C1 segment of cervical spinal cord (tissue), 14 donors: ENCODE data around the gene DHX30.

Source experiments
- DNase-seq, 14 donors: peaks; one replicate each; lab custom pipeline; 2025; lab: John Stamatoyannopoulos, UW

DHX30 gene

GRCh38 chr3:47852604-47853602 is 50.0 kb downstream of the DHX30 start:
- DNase-seq = peak in 6 of 14 donors; percentile 14 to 49 (median 21)

DNA sequence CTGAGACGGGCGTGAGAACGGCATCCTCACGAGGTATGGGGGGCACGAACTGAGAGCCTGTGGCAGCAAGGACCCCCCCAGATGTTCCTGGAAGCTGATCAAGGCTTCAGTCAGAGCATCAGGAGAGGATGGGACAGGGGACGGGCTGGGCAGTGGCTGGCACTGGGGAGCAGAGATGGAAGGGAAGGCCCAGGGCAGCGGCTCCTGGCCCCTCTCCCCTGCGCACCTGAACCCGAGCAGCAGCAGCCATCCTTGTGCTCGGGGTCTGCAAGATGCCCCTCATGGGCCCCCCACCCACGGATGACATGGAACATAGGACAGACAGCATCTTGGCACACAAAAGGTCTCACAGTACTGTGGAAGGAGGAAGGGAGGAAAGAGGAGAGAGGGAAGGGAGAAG is 51.3 kb downstream of the DHX30 start:
- DNase-seq = no peak

GRCh38 chr3:47854720-47855455 is 52.0 kb downstream of the DHX30 start:
- DNase-seq = no peak

DNA sequence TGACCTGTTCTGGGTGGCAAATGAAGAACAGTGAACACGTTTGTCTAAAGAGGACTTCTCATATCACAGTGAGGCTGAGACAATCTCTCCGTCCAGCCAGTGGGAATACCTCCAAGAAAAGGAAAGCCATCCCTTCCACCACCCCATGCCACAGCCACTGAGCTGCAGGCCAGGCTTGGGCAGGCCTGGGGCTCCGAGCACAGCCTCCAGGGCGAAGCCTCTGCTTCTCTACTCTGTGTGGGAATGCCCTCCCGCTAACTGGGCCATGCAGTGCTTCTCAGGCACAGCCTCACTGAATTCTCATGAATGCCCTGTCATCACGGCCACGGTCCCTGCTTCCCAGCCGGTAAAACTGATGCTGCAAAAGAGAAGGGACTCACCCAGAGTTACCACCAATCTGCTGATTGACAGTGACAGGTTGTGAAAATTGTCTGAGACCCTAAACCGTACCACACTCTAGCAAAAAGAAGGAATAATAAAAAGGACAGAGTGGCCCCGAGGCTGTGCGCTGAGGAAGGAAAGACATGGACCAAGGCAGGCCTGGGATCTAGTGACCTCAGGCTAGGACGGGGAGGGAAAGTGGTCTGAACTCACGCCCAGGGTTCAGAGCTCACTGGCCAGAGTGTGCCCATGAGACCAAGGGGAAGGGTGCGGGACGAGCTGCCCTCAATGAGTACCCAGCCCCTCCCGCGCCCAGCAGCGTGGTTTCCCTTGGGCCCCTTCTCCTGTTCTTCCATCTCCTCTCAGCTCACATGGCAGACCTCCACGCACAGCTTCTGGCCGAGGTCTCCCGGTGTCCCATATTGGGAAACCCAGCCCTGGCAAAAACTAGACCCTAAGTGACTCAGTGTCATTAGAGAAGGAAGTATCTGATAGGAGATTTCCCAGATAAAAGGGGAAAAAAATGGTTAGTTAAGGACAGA is 52.8 kb downstream of the DHX30 start:
- DNase-seq = no peak

DNA sequence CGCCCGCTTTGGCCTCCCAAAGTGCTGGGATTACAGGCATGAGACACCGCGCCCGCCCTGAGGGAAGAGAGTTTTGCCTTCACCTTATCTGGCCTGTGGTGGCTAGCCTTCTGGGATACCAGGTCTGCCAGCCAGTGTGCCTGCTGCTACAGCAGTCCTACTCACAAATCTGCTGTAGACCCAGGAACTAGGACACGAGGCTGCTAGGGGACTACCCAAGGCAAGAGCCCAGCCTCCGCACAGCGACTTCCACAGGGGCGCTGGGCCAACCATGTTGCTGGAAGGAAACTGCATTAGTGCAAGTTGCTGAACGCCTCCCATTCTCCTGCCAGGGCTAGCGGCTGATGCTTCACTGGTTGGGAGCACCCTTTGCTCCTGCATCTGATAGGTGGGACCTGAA is 53.7 kb downstream of the DHX30 start:
- DNase-seq = peak in 5 of 14 donors; percentile 18 to 32 (median 22)

DNA sequence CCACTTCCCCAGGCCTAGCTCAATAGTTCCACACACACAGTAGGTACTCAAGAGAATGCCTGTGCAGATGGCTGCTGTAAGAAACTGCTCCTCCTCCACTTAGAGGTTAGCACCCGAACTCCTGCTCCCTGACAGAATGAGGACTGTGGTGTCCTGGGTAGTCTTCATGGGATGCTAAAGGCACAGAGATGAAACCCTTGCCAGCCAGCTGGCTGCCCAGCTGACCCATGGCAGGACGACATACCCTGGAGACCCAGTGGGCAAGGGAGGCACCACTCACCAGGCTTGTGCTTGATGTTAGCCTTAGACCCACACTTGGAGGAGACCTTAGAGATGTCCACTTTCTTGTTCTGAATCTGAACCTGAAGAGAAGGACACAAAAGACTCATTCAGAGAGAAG is 54.2 kb downstream of the DHX30 start:
- no peak for DNase-seq

DNA sequence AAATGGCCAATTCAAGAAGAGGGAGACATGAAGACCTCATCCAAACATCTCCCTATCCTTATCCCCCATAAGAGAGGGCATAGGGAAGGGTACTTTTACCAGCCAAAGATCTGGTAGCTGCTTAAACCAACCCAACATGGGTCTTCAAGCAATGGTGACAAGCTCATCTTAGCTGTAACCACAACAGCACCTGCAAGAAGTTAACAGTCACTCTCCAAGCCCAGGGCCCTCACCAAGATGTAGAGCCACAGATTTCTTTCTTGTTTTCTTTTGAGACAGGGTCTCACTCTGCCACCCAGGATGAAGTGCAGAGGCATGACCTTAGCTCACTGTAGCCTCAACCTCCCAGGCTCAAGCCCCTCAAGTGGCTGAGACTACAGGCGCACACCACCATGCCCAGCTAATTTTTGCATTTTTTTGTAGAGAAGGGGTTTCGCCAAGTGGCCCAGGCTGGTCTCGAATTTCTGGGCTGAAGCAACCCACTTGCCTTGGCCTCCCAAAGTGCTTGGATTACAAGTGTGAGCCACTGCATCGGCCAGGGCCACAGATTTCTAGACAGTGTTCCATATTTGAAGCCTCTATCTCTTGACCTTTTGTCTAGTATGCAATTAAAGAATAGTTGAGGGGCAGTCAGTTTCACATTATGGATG is 57.1 kb downstream of the DHX30 start:
- no peak for DNase-seq

DNA sequence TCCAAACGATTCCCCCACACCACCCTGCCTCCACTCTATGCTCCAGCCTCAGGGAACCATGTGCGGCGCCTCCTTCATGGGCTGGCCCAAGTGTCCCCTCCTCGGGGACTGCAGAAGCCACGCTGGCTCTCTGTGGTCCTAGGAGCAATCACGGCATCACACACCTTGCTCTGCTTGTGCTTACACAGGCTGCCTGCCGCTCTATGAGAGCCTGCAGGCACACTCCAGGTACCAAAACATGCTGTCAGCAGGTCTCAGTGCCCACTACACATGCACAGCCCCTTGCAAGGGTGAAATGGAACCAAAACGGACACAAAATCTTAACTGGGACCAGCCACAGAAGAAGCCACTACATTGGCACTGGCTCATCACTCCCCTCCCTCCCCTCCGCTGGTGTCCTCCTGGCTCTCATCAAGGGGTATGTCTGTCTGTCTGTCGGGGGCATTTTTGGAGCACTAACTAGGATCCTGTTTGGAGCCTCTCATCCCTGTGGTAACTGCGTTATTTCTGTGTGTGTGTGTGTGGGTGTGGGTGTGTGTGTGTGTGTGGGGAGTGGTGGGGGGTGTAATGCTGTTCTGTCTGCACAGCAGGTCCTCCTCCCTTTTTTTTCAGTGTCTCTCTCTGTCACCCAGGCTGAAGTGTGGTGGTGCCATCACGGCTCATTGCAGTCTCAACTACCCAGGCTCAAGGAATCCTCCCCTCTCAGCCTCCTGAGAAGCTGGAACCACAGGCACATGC is 60.6 kb downstream of the DHX30 start:
- DNase-seq = no peak

GRCh38 chr3:47865192-47865591 is 62.3 kb downstream of the DHX30 start:
- DNase-seq = no peak

- DNase-seq = no peak
Observed at GRCh38 chr3:47867451-47868044, 64.6 kb downstream of the DHX30 start.

DNA sequence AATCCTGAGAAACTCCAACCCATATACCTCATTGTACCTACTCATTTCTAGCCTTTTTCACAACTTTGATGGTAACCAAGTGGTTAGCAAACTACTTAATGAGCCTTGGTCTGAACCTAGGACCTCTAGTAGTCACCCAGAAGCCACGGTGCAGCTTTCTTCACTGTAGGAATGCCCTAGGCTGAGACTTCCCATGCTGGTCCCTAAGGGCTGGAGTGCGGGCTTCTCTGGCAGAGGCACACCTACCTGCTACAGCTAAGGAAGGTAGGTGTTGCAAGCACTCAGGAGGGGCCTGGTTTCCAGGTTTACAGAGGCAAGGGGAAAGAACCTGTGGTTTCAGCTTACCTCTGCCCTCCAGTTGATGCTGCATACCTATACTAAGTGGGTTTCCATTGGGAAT is 65.4 kb downstream of the DHX30 start:
- no peak for DNase-seq

DNA sequence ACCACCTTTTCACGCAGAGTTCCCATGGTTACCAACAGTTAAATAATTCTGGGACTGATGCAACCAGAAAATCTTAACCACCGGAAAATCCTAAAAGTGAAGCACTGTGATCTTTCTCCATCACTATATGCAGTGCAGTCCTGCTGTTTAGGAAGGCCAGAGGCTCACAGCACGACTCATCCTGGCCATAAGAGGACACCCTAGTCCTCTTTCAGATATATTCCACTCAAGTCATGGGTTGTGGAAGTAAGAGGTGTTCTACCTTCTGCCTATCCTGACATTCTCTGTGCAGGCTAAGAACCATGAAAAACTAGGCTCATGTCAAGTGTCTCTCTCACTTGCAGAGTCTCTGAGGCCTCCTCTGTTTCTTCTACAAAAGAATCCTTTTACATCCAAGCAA is 67.2 kb downstream of the DHX30 start:
- no peak for DNase-seq

DNA sequence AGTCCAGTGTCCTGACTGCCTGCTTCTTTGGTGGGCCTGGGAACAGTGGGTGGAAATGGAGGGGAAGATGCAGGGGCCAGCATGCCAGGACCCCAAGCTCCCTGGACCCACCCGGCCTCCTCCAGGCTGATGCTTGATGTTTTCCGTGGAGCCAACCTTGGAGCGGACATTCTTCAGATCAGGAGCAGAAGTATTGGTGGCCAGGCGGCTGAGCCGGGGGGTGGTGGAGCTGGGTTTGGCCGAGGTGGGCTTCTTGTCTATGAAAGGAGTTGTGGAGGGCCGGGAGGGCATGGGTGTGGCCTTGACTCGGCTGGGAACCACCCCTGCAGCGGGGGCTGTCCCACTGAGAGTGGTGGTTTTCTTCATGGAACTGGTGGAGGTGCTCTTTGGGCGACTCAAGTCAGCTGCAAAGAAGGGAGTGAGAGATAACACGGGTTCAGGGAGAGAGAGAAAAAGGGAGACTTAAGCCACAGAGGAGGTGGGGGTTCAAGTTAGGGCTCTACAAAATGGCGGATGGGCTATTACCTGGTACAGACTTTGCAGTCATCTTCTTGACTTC is 67.8 kb downstream of the DHX30 start:
- DNase-seq = no peak

DNA sequence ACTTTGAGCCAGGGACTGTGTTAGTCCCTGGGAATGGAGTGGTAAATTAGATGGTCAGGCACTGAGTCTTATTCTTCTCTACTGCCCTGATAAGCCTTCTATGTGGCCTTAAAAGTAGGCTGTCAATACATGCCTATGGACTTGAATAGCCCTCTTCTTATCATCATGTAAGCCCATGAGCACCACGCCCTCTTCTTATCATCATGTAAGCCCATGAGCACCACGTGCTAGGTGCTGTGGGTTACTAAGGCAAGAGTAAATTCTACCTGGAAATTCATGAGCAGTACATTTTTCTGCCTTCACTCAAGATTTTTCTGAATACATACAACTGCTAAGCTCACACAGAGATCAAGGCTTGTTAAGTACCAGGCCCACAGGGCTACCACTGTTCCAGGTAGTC is 68.5 kb downstream of the DHX30 start:
- DNase-seq = no peak

- no peak for DNase-seq
Observed at GRCh38 chr3:47872916-47873315, 70.0 kb downstream of the DHX30 start.

- DNase-seq = no peak
Observed at GRCh38 chr3:47874438-47874837, 71.5 kb downstream of the DHX30 start.

GRCh38 chr3:47874913-47875312 is 72.0 kb downstream of the DHX30 start:
- DNase-seq = no peak

- no peak for DNase-seq
Observed at GRCh38 chr3:47877290-47877689, 74.4 kb downstream of the DHX30 start.

GRCh38 chr3:47877719-47878118 is 74.8 kb downstream of the DHX30 start:
- no peak for DNase-seq

DNA sequence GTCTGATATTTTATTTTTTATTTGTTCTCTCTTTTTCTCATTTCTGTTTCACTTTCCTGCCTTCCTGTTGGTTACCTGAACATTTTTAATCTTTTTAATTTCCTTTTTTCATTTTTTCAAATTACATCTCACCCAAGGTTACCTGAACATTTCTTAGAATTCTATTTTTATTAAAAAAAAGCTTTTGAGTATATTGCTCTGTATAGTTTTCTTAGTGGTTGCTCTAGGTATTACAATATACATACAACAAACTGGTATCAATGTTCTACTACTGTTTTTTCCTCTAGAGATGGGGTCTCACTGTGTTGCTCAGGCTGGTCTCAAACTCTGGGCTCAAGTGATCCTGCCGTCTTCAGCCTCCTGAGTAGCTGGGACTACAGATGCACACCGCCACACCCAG is 79.4 kb downstream of the DHX30 start:
- no peak for DNase-seq
